ENCODE results near the gene OLIG2.

OLIG2 gene

DNA sequence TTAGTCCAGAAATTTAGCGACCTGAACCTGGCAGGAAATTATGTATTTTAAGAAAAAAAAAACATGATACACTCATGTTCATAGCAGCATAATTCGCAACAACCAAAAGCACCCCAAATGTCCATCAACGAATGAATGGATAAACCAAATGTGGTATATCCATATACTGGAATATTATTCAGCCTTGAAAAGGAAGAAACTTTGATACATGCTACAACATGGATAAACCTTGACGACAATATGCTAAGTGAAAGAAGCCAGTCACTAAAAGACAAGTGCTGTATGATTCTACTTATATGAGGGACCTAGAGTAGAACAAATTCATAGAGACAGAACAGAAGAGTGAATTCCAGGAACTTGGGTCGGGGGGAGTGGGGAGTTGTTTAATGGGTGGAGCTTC lies 43.5 kb downstream of the OLIG2 start:
- no peak for TF ChIP-seq L3MBTL2 (conservative IDR thresholded peaks at IDR 0.05)
- no peak for TF ChIP-seq FOXK2 (IDR thresholded peaks at IDR 0.05)
- TF ChIP-seq, protein P1, sequence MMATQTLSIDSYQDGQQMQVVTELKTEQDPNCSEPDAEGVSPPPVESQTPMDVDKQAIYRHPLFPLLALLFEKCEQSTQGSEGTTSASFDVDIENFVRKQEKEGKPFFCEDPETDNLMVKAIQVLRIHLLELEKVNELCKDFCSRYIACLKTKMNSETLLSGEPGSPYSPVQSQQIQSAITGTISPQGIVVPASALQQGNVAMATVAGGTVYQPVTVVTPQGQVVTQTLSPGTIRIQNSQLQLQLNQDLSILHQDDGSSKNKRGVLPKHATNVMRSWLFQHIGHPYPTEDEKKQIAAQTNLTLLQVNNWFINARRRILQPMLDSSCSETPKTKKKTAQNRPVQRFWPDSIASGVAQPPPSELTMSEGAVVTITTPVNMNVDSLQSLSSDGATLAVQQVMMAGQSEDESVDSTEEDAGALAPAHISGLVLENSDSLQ (IDR thresholded peaks at IDR 0.05): no peak
- TF ChIP-seq BHLHE40 (IDR thresholded peaks at IDR 0.05; ENCODE audit: borderline replicate concordance): no peak
- TF ChIP-seq FOXA1 (IDR thresholded peaks at IDR 0.05): no peak
- TF ChIP-seq ARNT (IDR thresholded peaks at IDR 0.05): no peak
- no peak for TF ChIP-seq LEF1 (IDR thresholded peaks at IDR 0.05; ENCODE audit: borderline replicate concordance)
- TF ChIP-seq FOXM1 (IDR thresholded peaks at IDR 0.05; ENCODE audit: borderline replicate concordance): no peak
- TF ChIP-seq ZNF384 (IDR thresholded peaks at IDR 0.05): no peak
- TF ChIP-seq SP1 (IDR thresholded peaks at IDR 0.05): no peak
- no peak for TF ChIP-seq TARDBP (IDR thresholded peaks at IDR 0.05)
- TF ChIP-seq ELF4 (IDR thresholded peaks at IDR 0.05): no peak
- no peak for TF ChIP-seq CTBP1 (IDR thresholded peaks at IDR 0.05; ENCODE audit: borderline replicate concordance)
- no peak for TF ChIP-seq NFRKB (IDR thresholded peaks at IDR 0.05)
- TF ChIP-seq SUZ12 (IDR thresholded peaks at IDR 0.05): no peak
- TF ChIP-seq HDGF (IDR thresholded peaks at IDR 0.05; ENCODE audit: borderline replicate concordance): no peak
- CTCF ChIA-PET: no interaction called here

DNA sequence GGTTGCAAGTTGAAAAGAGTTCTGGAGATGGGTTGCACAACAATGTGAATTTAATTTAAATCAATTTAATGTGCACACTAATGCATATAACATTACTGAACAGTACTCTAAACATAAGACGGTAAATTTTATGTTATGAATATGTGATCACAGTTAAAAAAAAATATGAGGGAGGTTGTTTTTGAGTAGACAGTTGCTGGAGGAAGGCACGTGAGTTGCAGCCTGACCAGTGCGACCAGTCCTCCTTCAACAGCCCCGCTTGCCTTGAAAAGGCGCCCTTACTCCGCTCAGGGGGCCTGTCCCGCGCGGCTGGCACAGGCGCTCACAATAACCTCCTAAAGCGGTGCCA lies 43.9 kb downstream of the OLIG2 start:
- CTCF ChIA-PET: no interaction called here
- no peak for DNase-seq (ENCODE audit: extremely low spot score)
- POLR2A ChIA-PET: no interaction called here
- TF ChIP-seq L3MBTL2 (conservative IDR thresholded peaks at IDR 0.05): no peak
- no peak for TF ChIP-seq TARDBP (IDR thresholded peaks at IDR 0.05)
- no peak for TF ChIP-seq FOXA1 (IDR thresholded peaks at IDR 0.05)
- no peak for TF ChIP-seq FOXK2 (IDR thresholded peaks at IDR 0.05)
- TF ChIP-seq BHLHE40 (IDR thresholded peaks at IDR 0.05; ENCODE audit: borderline replicate concordance): no peak
- TF ChIP-seq NFRKB (IDR thresholded peaks at IDR 0.05): no peak
- TF ChIP-seq CTBP1 (IDR thresholded peaks at IDR 0.05; ENCODE audit: borderline replicate concordance): no peak
- no peak for TF ChIP-seq SUZ12 (IDR thresholded peaks at IDR 0.05)
- TF ChIP-seq ELF4 (IDR thresholded peaks at IDR 0.05): no peak
- no peak for TF ChIP-seq ZNF384 (IDR thresholded peaks at IDR 0.05)
- TF ChIP-seq LEF1 (IDR thresholded peaks at IDR 0.05; ENCODE audit: borderline replicate concordance): no peak
- no peak for TF ChIP-seq SP1 (IDR thresholded peaks at IDR 0.05)
- TF ChIP-seq, protein P1 (IDR thresholded peaks at IDR 0.05): no peak
- TF ChIP-seq FOXM1 (IDR thresholded peaks at IDR 0.05; ENCODE audit: borderline replicate concordance): no peak
- no peak for TF ChIP-seq ARNT (IDR thresholded peaks at IDR 0.05)
- no peak for TF ChIP-seq HDGF (IDR thresholded peaks at IDR 0.05; ENCODE audit: borderline replicate concordance)

More for the DNA sequence above, 43.5 kb downstream of the OLIG2 start:
- POLR2A ChIA-PET: no interaction called here
- no peak for DNase-seq (ENCODE audit: extremely low spot score)

GRCh38 chr21:33069994-33070743 lies 44.4 kb downstream of the OLIG2 start, which contains the start of gene OLIG1:
Gene OLIG1, plus strand, starts transcription at chr21:33070141. Its CDS starts 106 bp downstream, at chr21:33070247.
- CTCF ChIA-PET: no interaction called here
- POLR2A ChIA-PET: no interaction called here
- peak; percentile 88 for DNase-seq (ENCODE audit: extremely low spot score)
- TF ChIP-seq ZNF384 (IDR thresholded peaks at IDR 0.05): no peak
- peak; percentile 55 for TF ChIP-seq L3MBTL2 (conservative IDR thresholded peaks at IDR 0.05)

DNA sequence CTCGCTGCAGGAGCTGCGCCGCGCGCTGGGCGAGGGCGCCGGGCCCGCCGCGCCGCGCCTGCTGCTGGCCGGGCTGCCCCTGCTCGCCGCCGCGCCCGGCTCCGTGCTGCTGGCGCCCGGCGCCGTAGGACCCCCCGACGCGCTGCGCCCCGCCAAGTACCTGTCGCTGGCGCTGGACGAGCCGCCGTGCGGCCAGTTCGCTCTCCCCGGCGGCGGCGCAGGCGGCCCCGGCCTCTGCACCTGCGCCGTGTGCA lies 44.9 kb downstream of the OLIG2 start:
- no peak for TF ChIP-seq SUZ12 (IDR thresholded peaks at IDR 0.05)
- TF ChIP-seq FOXK2 (IDR thresholded peaks at IDR 0.05): no peak
- DNase-seq (ENCODE audit: extremely low spot score): no peak
- ChIA-PET CTCF (no interaction called here), POLR2A (no interaction called here)

GRCh38 chr21:33070998-33071769 lies 45.4 kb downstream of the OLIG2 start:
- DNase-seq (ENCODE audit: extremely low spot score): no peak

More at GRCh38 chr21:33070998-33071769, 45.4 kb downstream of the OLIG2 start:
- CTCF ChIA-PET: no interaction called here
- POLR2A ChIA-PET: no interaction called here
- TF ChIP-seq NFRKB (IDR thresholded peaks at IDR 0.05) (no peak), FOXM1 (IDR thresholded peaks at IDR 0.05; ENCODE audit: borderline replicate concordance) (no peak), L3MBTL2 (conservative IDR thresholded peaks at IDR 0.05) (no peak), FOXA1 (IDR thresholded peaks at IDR 0.05) (no peak), LEF1 (IDR thresholded peaks at IDR 0.05; ENCODE audit: borderline replicate concordance) (no peak), SP1 (IDR thresholded peaks at IDR 0.05) (no peak), ELF4 (IDR thresholded peaks at IDR 0.05) (no peak), HDGF (IDR thresholded peaks at IDR 0.05; ENCODE audit: borderline replicate concordance) (no peak), TARDBP (IDR thresholded peaks at IDR 0.05) (no peak), ZNF384 (IDR thresholded peaks at IDR 0.05) (no peak), FOXK2 (IDR thresholded peaks at IDR 0.05) (no peak), BHLHE40 (IDR thresholded peaks at IDR 0.05; ENCODE audit: borderline replicate concordance) (no peak), CTBP1 (IDR thresholded peaks at IDR 0.05; ENCODE audit: borderline replicate concordance) (no peak), SUZ12 (IDR thresholded peaks at IDR 0.05) (no peak), ARNT (IDR thresholded peaks at IDR 0.05) (no peak)
- TF ChIP-seq, protein P1 (IDR thresholded peaks at IDR 0.05): no peak

Measured in HEK293T (cell line).